ENCODE results near the gene DNAI1.
A peak's percentile ranks its signal among the peaks of the same experiment; 100 is the strongest.

DNAI1 gene

DNA sequence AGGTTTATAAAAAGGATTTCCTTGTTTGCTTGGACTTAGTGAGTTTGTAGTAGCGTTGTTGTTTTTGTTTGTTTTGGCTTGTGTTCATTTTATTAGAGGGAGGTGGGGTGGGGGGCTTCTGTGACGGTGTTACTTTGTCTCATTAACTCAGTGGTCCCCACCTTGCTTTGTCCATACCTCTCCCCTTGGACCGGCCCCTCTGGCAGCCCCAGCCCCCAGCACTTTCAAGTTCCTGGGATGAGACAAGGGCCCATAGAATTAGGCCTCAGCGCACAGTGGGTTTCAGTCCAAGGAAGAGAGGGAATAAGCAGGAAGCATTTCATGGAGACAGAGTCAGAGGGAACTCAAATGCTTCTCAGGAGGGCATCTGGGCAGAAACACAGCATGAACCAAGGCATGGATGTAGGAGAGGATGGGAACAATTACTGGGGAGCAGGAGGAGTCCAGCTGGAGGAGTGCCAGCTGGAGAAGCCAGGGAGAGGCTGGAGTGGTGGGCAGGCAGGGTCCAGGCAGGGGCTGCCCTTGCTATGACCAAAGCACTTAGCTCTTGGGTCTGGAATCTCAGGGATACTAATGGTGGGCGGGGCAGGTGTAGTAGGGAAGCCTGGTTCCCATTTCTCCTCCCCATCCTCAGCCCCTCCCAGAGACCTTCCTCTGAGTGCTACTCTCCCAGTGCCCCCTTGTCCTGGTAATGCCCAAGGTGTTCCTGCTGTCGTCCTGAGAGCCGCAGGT lies 87.7 kb downstream of the DNAI1 start:
- no peak for DNase-seq

DNA sequence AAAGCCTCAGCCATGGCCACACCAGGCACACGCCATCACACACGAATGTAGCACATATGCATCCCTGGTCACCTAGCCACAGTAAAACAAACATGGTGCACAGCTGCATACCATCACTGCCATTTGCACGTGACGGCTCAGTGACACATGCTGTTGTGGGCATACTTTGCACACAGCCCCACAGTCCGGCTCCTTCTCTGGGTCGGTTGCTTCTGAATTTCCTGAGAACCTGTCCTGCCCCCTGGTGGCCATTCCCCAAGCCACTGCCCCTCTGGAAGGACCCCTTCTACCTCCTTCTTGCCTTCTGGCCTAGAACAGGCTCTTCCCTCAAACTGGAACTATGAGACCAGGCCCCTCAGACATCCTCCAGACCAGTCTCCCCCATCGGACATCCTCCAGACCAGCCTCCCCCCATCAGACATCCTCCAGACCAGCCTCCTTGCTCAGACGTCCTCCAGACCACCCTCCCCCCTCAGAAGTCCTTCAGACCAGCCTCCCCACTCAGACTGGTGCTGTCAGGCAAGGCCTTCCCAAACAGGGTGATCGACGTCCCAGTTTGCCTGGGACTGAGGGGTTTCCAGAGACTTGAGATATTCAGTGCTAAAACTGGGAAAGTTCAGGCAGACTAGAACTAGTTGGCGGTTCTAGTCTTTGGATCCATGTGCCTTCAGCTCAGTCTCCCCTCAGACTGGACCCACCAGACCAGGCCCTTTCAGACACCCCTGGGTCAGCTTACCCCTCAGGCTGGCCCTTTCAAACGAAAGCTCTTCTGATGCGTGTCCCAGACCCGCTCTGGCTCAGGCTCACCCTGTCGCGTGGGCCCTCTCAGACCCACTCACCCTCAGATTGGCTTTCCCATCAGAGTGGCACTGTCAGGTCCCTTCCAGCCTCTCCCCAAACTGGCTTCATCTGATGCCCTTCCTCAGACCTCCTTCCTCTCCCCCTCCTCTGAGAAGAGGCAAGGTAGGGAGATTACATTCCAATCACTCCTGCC lies 88.5 kb downstream of the DNAI1 start:
- peak; percentile 74 for DNase-seq

DNA sequence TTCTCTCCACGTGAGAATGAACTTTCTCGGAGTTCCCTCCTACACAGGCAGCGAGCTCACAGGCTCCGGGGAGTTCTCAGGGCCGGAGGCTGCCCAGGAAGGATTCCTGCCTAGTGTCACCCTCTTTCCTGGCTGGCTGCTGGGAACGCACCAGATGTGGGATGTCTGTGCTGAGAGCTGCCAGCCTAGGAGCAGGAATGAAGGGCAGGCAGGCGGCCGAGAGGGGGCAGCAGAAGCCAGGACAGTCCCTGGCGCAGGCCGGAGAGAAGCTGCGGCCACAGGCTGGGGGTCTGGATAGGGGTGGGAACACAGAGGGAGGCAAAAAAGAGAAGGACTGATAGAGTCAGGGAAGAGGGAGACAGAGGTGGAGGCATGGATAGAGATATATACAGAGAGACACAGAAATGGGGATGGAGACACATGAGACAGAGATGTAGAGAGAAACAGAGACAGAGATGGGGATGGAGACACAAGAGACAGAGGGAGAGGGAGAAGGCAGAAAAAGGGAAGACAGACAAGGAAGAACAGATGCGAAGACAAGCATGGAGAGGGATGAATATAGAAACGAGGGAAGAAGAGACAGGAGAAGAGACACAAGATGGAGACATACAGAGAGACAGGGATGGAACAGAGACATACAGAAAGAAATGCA lies 89.5 kb downstream of the DNAI1 start:
- peak; percentile 58 for DNase-seq

DNA sequence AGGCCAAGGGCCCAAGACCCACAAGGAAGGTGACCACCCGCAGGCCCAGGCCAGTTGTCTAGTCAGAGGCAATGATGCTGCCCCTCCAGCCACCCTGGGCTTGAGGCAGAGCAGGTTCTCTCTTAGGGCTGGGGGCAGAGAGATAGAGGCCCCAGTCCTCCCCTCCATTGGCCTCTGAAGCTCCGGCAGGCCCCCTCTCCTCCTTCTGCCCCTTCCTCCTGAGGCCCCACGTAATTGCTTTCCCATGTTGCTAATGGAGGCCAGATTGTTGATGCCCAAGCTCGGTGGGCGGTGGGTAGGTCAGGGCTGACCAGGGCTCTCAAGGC lies 90.8 kb downstream of the DNAI1 start:
- DNase-seq, result no peak

DNA sequence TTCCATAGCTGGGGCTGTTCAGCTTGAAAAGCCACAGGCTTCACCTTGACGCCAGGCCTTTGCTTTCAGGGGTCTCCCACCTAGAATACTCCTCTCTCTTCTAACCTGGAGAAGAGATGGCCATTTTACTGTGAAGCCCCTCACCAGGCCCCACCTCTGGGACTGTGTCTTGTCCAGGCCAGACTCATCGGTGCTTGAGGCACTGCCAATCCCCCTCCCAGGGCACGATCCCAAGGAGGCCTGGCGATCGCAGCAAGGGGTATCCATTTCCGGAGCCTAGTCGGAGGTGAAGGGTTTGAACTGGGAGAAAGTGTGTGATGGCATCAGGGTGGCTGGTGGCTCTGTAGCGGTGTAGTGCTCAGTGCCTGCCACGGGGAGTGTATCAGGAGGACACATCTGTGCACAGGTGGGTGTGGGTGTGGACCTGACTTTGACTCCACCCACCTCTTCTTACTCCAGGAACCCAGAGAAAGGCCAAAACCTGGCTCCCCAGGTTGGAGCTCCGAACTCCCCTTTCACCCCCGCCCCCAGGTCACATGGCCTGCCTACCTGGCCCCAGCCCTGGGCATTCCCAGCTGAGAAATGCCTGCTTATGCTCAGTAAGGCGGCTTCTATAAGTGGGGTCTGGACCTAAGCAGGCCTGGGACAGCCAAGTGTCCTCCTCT lies 91.5 kb downstream of the DNAI1 start:
- DNase-seq, result no peak

DNA sequence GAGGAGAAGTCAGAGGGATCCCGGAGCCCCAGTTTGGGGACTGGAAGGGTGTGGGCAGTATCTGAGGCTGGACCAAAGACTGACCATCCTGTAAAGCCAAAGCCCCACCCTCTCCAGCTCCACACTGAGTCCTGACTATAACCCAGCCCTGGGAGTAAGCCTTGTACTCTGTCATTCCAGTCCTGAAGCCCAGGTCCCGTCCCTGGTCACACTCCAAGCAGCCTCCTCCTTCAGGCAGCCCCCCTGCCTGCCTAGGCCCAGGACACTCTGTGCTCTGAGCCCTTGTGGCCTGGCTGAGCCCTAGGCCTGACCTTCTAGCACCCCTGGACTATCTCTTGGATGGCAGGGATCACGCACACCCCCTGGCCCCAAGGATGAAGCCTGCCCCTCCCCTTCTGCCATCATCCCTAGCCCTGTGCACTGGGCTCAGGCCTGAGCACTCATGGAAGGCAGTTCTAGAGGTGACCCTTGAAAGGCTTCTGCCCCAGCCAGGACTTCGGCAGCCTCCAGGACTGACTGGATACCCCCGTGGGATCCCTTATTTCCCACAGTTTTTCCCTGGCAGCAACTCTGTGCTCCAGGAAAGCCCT lies 92.2 kb downstream of the DNAI1 start:
- no peak for DNase-seq

DNA sequence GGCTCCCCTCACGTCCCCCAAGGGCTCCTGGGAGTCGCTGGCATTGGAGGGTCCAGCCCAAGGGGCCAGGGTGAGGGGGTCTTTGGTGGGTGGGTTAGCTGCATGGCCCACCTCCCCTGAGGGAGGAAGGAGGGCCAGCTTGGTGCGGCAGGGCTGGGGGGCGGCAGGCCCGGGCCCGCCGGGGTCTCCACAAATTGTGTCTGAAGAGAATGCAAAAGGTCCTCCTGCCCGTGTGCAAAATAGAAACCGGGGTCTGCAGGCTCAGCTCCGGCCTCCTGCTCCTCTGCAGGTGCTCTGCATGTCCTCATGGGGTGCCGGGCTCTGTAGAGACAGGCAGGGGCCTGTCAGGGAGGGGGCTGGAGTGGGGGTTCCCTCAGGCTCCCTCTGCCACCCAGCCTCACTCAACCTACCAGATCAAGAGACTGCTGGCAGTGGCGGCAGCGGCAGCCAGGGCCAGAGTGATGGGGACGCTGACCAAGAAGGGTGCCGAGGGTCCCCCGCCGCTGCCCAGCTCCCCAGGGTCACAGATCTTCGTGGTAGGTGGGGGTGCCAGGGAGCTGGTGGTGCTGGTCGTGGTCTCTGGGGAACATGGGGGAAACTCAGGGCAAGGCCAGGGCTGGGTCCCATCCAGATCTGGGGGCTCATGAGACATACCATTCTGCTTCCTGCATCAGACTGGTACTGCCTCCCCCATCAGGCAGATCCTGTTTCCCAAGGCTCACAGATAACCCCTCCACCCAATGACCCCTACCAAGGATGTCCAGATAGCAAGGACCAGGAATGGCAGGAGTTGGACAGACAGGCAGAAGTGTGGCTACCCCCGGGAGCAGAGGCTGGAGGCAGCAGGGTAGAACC lies 93.4 kb downstream of the DNAI1 start:
- no peak for DNase-seq

DNA sequence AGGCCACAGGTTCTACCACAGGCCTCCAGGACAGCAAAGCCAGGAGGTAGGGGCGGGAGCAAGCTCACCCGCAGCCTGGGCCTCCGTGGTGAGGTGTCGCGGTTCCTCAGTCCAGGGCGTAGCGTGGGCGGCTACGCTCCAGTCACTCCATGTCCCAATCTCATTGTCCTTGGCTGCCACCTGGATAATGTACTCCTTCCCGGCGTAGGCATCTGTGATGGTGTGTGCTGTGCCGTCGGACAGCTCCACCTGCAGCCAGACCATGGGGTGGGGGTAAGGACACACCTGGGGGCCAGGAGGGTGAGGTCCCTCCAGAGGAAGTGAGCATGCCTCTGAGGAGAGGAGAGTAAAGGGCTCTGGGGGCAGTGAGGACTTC lies 94.0 kb downstream of the DNAI1 start:
- DNase-seq, result no peak

DNA sequence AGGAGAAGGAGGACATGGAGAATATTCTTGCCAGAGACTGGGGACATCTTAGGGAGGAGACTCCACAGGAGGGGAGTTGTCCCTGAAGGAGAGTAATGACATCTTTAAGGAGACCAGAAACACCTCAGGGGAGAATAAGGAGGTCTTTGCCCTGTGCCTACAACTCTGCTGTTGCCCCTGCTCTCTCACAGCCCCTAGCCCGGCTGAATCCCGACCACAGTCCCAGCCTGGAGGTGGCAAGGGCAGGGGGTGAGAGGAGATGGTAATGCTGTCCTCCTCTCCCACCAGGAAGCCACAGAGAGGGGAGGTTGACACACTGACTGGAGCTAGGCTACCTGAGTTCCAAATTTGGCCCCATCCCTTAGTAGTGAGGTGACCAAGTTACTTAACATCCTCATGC lies 94.4 kb downstream of the DNAI1 start:
- no peak for DNase-seq

DNA sequence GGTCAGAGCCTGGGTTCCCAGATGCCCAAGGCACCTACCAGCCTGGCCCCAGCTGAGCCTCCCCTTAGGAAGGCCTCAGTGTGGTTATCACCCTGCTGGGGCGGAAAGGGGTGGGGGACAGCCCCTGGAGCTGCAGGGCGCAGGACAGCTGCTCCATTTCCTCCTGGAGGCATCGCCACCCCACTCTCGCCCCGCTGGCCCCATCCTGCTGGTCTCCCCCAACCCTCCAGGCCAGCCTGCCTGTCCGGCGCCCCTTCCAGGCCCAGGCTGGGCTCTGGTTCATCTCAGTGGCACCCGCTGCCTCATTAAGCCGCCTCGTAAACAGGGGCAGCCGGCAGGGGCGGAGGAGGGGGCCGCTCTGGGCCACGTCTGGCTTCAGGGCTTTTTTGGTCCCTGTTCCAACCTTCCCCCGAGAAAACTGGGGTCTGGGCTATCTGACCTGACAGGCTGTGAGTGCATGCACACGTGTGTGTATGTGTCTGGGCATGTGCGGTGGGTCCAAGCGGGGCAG lies 95.0 kb downstream of the DNAI1 start:
- DNase-seq, result no peak

DNA sequence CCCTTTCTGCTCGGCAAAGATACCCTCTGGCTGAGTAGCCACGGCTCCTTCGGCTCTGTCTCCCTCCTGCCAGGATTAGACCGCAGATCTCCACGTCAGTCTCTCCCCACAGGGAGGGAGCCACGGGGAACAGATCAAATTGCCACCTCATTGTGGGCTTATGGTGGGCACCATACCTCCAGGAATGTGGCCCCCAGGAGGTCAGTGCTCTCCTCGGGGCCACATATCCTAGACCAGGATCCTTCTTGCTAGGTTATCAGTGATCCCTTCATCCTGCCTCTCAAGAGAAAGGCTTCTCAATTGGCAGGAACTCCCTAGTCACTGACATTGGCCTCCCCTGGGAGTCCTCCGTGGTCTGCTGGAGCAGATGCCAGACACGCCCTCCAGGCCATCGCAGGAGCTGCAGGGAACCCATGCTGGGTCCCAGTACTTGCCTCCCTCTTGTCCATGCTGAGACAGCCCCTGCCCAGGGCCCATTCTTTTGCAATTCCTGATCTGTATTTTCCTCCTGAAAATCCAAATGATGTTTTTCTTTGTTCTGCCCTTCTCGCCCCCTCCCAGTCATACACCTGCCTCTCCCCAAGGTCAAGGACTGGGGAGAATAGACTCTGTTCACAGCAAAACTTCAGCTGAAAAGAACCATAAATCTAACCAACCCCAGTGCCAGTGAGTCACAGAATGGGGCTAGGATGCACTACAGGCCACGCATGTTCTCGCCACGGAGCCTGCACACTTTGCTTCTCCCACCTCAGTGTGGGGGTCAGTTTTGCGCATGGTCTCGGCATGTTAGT lies 95.8 kb downstream of the DNAI1 start:
- peak; percentile 40 for DNase-seq

DNA sequence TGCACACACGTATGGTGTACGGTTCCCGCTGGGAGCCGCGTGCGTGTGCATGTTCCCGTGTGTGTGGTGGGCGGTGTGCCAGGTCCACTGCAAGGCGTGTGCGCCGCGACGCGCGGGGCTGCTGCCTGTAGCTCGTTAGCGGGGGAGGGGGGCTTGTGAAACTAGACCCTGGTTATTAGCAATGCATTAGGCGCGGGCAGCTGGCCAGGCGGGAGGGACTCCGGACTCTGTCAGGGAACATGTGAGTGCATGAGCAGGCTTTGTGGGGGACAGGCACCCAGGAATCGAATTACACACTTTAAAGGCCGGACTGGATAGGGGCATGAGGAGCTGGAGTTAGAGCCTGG lies 96.4 kb downstream of the DNAI1 start:
- DNase-seq, result no peak

DNA sequence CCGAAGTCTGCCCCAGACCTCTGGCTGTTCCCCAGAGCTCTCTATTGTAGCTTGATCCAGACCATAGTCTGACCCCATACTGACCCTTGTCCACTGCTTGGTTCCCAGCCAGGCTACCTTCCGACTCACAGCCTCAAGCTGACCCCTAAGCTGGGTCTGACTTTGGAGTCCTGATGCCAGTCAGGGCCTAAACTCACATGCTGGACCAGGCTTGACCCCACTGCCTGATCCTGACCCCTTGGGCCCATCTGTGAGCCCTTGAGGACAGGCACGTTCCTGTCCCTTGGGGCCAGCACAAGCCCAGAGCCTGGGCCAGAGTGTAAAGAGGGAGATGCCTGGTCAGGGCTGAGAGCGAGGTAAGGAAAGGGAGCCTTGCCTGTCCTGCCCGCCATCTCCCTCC lies 96.9 kb downstream of the DNAI1 start:
- no peak for DNase-seq

DNA sequence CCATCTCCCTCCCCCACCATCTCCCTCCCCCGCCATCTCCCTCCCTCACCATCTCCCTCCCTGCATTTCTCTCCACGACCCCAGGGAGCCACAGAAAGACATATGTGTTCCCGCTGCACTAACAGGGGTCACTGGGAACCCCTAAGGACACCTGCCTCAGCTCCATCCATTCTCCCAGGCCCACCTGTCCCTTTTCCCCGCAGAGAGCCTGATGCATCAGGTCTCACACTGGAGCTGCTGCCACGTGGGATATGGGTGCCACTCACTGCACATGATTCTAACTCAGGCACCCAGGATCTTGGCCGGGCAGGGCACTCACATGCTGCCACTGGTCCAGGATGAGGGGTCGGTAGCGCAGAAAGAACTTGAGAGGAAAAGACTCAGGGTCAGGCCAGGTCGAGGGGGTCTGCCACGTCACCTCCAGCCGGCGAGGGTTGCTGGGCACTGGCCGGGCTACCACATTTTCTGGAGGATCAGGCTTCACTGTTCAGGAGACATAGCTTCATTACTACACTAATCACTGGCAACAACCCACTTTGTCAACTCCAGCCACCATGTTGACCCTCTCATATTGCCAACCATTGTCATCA lies 97.4 kb downstream of the DNAI1 start:
- DNase-seq, result no peak

DNA sequence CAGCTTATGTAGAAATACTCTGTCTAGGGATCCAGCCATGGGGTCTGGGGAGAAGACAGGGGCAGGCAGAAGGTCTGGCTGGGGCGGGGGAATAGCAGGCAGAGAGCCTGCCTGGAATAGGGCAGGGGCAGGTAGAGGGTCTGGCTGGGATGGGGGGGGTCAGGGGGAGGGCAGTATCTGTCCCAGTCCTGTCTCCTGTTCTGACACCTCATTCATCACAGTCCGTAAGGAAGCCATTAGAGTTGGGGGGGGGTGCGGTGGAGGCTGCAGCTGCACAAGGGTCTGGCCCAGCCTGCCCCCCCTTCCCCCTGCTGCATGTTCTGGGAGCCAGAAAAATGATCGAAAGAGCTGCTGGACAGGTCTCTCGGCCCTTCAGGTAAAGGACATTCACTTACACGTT lies 98.3 kb downstream of the DNAI1 start:
- no peak for DNase-seq

DNA sequence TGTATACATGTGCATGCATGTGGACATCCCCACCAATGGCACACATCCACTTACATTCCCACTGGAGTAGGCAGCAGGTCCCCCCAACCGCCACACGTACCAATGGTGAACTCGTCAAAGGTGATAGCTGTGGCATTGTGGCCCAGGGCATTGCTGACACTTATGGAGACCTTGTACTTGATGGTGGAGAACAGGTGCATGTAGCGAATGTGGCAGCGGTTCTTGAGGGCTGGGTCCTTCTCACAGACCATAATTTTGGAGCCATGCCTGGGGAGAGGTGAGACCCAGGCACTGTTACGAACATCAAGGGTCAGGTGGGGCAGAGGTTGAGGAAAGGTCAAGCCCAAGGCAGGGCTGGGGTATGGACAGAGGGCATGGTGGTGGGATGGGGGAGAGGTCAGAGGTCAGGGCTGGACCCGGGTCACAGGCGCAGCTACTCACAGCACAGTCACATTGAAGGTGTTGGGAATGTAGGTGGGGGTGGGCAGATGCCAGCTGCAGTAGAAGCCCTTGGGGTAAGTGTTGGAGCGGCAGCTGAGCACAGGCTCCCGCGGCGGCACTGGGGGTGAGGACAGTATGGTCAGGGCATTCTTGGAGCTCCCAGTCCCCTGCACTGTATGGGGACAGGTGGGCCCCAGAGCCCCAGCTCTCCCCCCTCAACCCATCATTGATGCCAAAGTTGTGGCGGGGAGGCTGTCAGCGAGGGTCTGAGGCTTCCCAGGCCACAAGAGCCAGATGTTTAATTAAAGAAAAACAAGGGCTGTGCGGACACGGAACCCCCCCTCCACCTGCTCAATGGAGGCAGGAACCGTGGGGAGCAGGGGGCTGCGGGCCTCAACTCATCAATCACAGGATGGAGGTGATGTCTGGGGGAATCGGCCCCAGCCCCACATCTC lies 99.1 kb downstream of the DNAI1 start:
- DNase-seq, result no peak

DNA sequence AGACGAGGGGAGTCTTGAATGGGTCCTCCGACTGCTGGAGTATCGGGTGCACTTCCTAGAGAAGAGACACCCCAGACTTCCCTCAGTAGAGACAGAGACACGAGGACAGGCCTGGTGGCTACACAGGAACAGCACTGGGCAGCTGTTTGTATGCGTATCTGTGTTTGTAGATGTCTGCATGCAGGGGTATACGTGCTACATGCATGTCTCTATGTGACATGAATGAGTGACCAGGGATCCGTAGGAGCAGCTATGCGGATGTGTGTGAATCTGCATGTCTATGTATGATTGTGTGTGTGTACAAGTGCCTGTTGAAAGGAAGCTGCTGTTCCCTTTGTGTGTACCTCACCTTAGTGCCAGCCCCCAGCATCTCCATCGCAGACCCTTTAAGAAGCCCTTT lies 99.8 kb downstream of the DNAI1 start:
- no peak for DNase-seq

DNA sequence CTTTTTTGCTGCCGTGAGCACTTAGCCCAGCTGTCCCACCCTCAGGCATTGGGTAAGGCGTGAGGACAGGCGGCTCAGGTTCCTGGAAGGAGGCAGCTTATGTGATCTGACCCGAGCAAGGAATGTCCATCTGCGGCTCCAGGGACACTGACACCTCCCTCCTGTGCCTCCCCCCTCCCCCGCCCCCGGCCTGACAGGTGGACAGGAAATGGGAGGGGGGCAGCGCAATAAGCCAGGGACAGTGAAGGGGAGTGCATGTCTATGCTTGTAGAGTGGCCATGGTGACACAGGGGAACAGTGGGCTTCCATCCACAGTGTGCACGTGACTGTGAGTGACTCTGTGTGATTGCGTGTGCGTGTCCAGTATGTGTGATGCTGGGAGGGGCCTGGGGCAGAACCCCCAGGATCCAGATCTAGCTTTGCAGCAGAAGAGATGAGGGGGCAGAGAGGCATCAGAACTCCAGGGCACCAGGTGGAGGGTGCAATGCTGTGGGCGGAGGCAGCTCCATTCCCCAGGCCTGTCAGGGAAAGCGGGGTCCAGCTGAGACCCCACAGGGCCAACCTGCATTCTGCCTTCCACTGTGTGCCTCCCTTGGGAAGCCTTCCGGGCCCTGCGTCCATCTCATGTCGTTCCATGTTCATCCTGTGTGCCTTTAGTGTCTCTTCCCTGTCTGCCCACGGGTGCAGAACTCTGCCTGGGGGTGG lies 100.5 kb downstream of the DNAI1 start:
- no peak for DNase-seq

Data from fibroblast of skin of scalp (primary cell).